ENCODE results near the gene TIMMDC1.

Gene TIMMDC1

DNA sequence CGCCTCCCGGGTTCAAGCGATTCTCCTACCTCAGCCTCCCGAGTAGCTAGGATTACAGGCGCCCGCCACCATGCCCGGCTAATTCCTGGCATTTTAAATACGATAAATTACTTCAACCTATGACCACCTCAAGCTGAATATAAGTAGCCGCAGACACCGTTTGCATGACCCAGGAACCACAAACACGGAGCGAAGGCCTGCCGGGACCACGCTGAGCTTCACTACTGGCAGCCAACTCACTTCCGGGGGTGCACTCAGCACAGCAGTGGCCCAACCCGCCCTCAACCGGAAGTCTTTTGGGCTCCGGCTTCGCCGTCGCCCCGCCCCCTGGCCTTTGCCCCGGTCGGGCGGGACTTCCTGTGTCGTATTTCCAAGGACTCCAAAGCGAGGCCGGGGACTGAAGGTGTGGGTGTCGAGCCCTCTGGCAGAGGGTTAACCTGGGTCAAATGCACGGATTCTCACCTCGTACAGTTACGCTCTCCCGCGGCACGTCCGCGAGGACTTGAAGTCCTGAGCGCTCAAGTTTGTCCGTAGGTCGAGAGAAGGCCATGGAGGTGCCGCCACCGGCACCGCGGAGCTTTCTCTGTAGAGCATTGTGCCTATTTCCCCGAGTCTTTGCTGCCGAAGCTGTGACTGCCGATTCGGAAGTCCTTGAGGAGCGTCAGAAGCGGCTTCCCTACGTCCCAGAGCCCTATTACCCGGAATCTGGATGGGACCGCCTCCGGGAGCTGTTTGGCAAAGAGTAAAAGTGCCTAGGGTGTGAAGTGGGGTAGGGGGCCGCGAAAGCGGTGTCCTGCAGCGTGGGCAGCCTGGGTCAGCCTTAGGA is at the start of gene TIMMDC1:
Gene TIMMDC1, plus strand, starts transcription at position 362 of the 826 bp plus-strand sequence. Its CDS starts 187 bp downstream, at position 549.
- ChIA-PET CTCF (interaction anchor here (1.3 kb wide), 1 partner anchor 34 kb away, joined by 5 read pairs; no protein-coding TSS in a partner anchor), POLR2A (ENCODE audit: low non-redundant PET) (interaction anchor here (1.0 to 1.4 kb wide), 4 partner anchors 18 to 178 kb away, joined by 3 to 5 read pairs (median 4); partner anchors contain the start of genes COX17 and TMEM39A)
- peak; percentile 96 for DNase-seq (ENCODE audit: low spot score)
- peak within 1 kb of the TSS; percentile 87 for H3K27ac ChIP-seq
- TF ChIP-seq, protein P1, sequence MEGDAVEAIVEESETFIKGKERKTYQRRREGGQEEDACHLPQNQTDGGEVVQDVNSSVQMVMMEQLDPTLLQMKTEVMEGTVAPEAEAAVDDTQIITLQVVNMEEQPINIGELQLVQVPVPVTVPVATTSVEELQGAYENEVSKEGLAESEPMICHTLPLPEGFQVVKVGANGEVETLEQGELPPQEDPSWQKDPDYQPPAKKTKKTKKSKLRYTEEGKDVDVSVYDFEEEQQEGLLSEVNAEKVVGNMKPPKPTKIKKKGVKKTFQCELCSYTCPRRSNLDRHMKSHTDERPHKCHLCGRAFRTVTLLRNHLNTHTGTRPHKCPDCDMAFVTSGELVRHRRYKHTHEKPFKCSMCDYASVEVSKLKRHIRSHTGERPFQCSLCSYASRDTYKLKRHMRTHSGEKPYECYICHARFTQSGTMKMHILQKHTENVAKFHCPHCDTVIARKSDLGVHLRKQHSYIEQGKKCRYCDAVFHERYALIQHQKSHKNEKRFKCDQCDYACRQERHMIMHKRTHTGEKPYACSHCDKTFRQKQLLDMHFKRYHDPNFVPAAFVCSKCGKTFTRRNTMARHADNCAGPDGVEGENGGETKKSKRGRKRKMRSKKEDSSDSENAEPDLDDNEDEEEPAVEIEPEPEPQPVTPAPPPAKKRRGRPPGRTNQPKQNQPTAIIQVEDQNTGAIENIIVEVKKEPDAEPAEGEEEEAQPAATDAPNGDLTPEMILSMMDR (conservative IDR thresholded peaks at IDR 0.05; ENCODE audit: low read depth): no peak

GRCh38 chr3:119453822-119454221 is 44.5 kb upstream of the TIMMDC1 start:
- ChIA-PET CTCF (interaction anchor here (0.6 kb wide), 2 partner anchors 23 to 605 kb away, joined by 3 to 5 read pairs; no protein-coding TSS in a partner anchor), POLR2A (ENCODE audit: low non-redundant PET) (no interaction called here)
- no peak for DNase-seq (ENCODE audit: low spot score)
- no peak overlapping the region for H3K27ac ChIP-seq
- TF ChIP-seq, protein P1 (conservative IDR thresholded peaks at IDR 0.05; ENCODE audit: low read depth): no peak

- no peak for DNase-seq (ENCODE audit: low spot score)
- no peak overlapping the region for H3K27ac ChIP-seq
- ChIA-PET POLR2A (ENCODE audit: low non-redundant PET) (no interaction called here), CTCF (no interaction called here)
- TF ChIP-seq, protein P1 (conservative IDR thresholded peaks at IDR 0.05; ENCODE audit: low read depth): no peak
Measured at GRCh38 chr3:119456469-119456868, 41.9 kb upstream of the TIMMDC1 start.

GRCh38 chr3:119457246-119457645 is 41.1 kb upstream of the TIMMDC1 start:
- no peak for DNase-seq (ENCODE audit: low spot score)
- no peak overlapping the region for H3K27ac ChIP-seq
- ChIA-PET CTCF (no interaction called here), POLR2A (ENCODE audit: low non-redundant PET) (no interaction called here)
- TF ChIP-seq, protein P1 (conservative IDR thresholded peaks at IDR 0.05; ENCODE audit: low read depth): no peak

DNA sequence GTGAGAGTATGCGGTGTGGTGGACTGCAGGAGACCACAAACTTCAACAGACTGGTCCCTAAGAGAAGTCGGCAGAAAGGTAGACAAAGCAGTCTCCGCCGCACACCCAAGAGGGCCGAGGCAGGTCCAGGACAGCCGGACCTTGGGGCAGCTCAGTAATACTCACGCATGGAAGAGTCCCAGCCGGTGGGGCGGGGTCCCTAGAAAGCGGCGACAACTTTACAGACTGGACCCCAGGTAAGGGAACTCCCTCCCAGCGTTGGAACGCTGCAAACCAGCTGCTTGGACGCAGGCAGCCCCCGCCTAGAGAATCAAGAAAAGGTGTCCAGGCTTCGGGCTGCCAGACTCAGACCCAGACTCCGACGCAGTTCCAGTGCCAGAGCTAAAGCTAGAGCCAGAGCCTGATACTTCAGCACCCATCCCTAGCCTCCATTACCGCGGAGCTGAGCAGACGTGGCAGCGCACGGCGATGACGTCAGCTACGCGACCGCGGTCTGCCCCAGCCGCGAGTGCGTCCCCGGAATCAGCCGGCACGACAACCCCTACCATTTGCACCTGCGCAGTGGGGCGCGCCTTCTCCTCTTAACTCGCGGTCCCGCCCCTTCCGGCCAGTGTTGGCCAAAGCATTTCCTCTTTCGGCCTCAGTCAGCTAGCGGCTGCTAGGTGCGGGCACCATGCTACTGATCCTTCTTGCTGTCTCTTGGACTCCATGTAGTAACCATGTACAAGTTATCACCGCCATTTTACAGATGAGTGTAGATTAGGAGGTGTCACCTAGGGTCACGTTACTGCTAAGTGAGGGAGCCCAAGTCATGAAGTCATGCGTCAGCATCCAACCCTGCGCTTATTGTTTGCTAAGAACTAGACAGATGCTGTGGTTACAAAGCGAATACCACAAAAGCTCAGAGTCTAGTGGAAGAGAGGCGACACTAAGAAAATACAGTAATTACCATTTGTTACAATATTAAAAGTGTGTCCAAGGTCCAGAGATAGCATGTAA is 34.9 kb upstream of the TIMMDC1 start, which contains the start of gene TMEM39A:
Gene TMEM39A, minus strand, starts transcription at position 445 of the 999 bp plus-strand sequence. CDS start 1,541 bp downstream, outside the sequence.
- H3K27ac ChIP-seq: peak within 1 kb of the TSS; percentile 66
- ChIA-PET CTCF (interaction anchor here (0.6 to 1.0 kb wide), 2 partner anchors 11 to 35 kb away, joined by 4 to 5 read pairs; partner anchors contain the start of gene TIMMDC1), POLR2A (ENCODE audit: low non-redundant PET) (interaction anchor here (0.6 to 0.9 kb wide), 4 partner anchors 16 to 162 kb away, joined by 3 read pairs; partner anchors contain the start of gene TIMMDC1)
- peak; percentile 99 for DNase-seq (ENCODE audit: low spot score)
- TF ChIP-seq, protein P1 (conservative IDR thresholded peaks at IDR 0.05; ENCODE audit: low read depth): no peak
